Measurements from ENCODE around the gene AZIN2. TPM values are rescaled to one million over a fixed set of nuclear protein-coding genes. Genes with fewer than 3 reads are reported as not detected.

Gene AZIN2
- total and polyA plus RNA-seq, 2 donors (not counting 3 experiments of a cell fraction or from before 2014, with no cell fraction given): 0.91 to 1.4 TPM

DNA sequence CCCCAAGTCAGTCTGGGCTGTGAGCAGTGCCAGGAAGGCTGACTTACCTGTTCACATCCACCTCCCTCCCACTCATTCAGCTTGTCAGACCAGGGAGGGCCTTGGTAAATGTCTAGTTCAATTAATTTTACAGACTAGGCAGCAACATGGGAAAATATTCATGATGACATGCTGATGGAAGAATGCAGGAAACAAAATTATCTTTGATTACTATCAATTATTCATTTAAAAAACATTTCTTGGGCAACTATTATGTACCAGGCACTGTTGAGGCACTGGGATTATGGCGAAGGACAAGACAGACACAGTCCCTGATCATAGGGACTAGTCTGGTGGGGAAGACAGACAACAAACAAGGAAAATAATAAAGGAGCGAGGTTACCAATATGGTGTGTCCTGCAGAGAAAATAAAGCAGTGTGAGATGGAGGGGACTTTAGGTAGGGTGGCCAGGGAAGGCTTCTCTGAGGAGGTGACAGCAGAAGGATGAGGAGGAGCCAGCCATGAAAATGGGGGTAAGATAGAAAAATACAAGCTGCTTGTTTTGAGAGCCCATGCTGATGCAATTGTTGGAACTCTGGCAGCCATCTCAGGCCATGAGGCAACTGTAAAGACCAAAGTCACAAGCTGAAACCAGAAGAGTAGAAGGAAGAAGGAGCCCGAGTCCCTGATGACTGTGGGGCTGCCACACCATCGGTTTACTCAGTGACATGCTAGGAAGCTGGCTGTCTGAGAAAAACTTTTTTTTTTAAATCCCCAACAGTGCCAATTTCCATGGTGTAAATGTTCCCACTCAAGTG lies 86.9 kb downstream of the AZIN2 start:
- dilution Hi-C loops (cut with MboI; ENCODE audit: extremely low pct_ligation_motif_present, low sequenced_read_pairs): no loop called here
- H3K79me2 ChIP-seq (ENCODE audit: control insufficient read depth, insufficient read depth, low read length): no peaks in the 10 kb centered on the region
- no peaks in the 10 kb centered on the region for H3K9me3 ChIP-seq (replicated peaks; ENCODE audit: control insufficient read depth, insufficient read depth, low read length)
- no peak overlapping the region for H3K4me2 ChIP-seq (ENCODE audit: insufficient read depth, low read length)
- no peaks in the 10 kb centered on the region for H3K27me3 ChIP-seq (ENCODE audit: control insufficient read depth in 2 of 2, insufficient read depth in 2 of 2, low read length in 2 of 2)
- no peaks in the 10 kb centered on the region for H4K20me1 ChIP-seq (replicated peaks; ENCODE audit: control insufficient read depth, extremely low read depth, insufficient read depth, low read length)
- ChIA-PET CTCF (interaction anchor here (0.9 to 1.3 kb wide), 2 partner anchors 20 to 30 kb away, joined by 3 to 6 read pairs; no protein-coding TSS in a partner anchor), POLR2A (no interaction called here)
- BruUV-seq (replicated peaks): no TSS peak
- H3K4me1 ChIP-seq (ENCODE audit: control insufficient read depth, extremely low read depth, insufficient read depth, low read length): peaks cover 13% of the 10 kb centered on the region
- no peak overlapping the region for H2AFZ ChIP-seq (ENCODE audit: low read depth, low read length)
- intact Hi-C loops (cut with micrococcal nuclease): no loop called here
- no peaks in the 10 kb centered on the region for H3K36me3 ChIP-seq (ENCODE audit: control insufficient read depth in 2 of 2, extremely low read depth in 1 of 2, insufficient read depth in 2 of 2, low read length in 2 of 2)
- H3K27ac ChIP-seq (ENCODE audit: insufficient read depth, low read depth, low read length): no peak overlapping the region
- TF ChIP-seq POLR2A (IDR thresholded peaks at IDR 0.05; ENCODE audit: low read depth, low read length): no peak
- DNase-seq (ENCODE audit: low read depth, low spot score): no peak
- no peak overlapping the region for H3K9ac ChIP-seq (replicated peaks; ENCODE audit: extremely low read depth, insufficient read depth, low read length)
- no peaks in the 10 kb centered on the region for H3K9me1 ChIP-seq (replicated peaks; ENCODE audit: control insufficient read depth, extremely low read depth, insufficient read depth, low read length)
- no peak overlapping the region for H3K4me3 ChIP-seq (replicated peaks in 1 of 3; ENCODE audit: insufficient read depth in 1 of 3, low read depth in 1 of 3, low read length in 3 of 3)
- no peak for FAIRE-seq

DNA sequence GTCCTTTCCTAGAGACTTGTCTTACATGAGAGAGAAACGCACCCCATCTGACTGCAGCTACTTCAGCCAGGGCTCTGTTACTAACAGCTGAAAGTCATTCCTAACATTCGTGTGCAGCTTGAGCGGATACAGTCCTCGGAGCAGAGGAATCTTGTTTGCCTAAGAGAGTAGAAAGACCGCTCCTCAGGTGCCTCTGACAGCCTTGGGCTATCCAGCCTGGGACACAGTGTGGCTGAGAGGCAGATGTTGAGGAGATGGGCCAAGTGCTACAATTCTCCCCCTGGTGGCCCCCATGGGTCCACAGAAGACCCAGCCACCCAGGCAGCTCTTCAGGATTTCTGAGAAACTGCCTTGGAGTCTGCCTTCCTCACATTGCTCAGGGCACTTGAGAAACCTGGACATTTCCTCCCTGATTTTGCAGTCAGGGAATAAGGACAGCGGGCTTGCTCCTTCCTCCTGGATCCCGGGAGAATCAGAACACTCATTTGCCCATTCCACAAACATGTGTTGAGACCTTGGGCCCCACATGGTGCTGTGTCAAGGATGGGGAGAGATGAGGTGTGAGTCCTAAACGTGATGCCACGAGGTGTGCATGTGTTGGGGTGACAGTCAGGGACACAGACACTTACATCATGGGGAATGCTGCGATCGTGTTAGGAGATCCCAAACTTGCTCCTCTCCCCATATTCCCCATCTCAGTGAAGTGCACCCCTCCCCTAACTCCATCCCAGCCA lies 87.8 kb downstream of the AZIN2 start:
- Histone ChIP-seq H3K4me1 (ENCODE audit: control insufficient read depth, extremely low read depth, insufficient read depth, low read length) (peaks cover 7% of the 10 kb centered on the region), H3K9me3 (replicated peaks; ENCODE audit: control insufficient read depth, insufficient read depth, low read length) (no peaks in the 10 kb centered on the region), H3K27ac (ENCODE audit: insufficient read depth, low read depth, low read length) (no peak overlapping the region), H4K20me1 (replicated peaks; ENCODE audit: control insufficient read depth, extremely low read depth, insufficient read depth, low read length) (no peaks in the 10 kb centered on the region), H3K4me2 (ENCODE audit: insufficient read depth, low read length) (no peak overlapping the region), H3K4me3 (replicated peaks in 1 of 3; ENCODE audit: insufficient read depth in 1 of 3, low read depth in 1 of 3, low read length in 3 of 3) (no peak overlapping the region), H3K9ac (replicated peaks; ENCODE audit: extremely low read depth, insufficient read depth, low read length) (no peak overlapping the region), H2AFZ (ENCODE audit: low read depth, low read length) (no peak overlapping the region), H3K36me3 (ENCODE audit: control insufficient read depth in 2 of 2, extremely low read depth in 1 of 2, insufficient read depth in 2 of 2, low read length in 2 of 2) (no peaks in the 10 kb centered on the region), H3K79me2 (ENCODE audit: control insufficient read depth, insufficient read depth, low read length) (no peaks in the 10 kb centered on the region), H3K9me1 (replicated peaks; ENCODE audit: control insufficient read depth, extremely low read depth, insufficient read depth, low read length) (no peaks in the 10 kb centered on the region), H3K27me3 (ENCODE audit: control insufficient read depth in 2 of 2, insufficient read depth in 2 of 2, low read length in 2 of 2) (no peaks in the 10 kb centered on the region)
- FAIRE-seq (no peak), DNase-seq (ENCODE audit: low read depth, low spot score) (no peak)
- no TSS peak for BruUV-seq (replicated peaks)
- dilution Hi-C loops (cut with MboI; ENCODE audit: extremely low pct_ligation_motif_present, low sequenced_read_pairs) (no loop called here), intact Hi-C loops (cut with micrococcal nuclease) (no loop called here)
- ChIA-PET POLR2A (no interaction called here), CTCF (interaction anchor here (0.9 to 1.6 kb wide), 3 partner anchors 12 to 31 kb away, joined by 3 to 6 read pairs (median 4); no protein-coding TSS in a partner anchor)
- TF ChIP-seq EZH2 (IDR thresholded peaks at IDR 0.05; ENCODE audit: borderline replicate concordance, low read depth, low read length, severe bottlenecking) (no peak), POLR2A (IDR thresholded peaks at IDR 0.05; ENCODE audit: low read depth, low read length) (no peak), JUN (IDR thresholded peaks at IDR 0.05; ENCODE audit: borderline replicate concordance, insufficient read depth, insufficient read length, low read depth) (no peak), POLR2AphosphoS5 (IDR thresholded peaks at IDR 0.05; ENCODE audit: insufficient read depth, low read depth, low read length) (no peak), FOS (IDR thresholded peaks at IDR 0.05; ENCODE audit: borderline replicate concordance, insufficient read depth, low read length) (no peak), GATA2 (IDR thresholded peaks at IDR 0.05; ENCODE audit: insufficient read depth, insufficient read length, low read depth, low read length) (no peak), MYC (IDR thresholded peaks at IDR 0.05; ENCODE audit: low read depth, low read length) (no peak)
- TF ChIP-seq, protein P1, sequence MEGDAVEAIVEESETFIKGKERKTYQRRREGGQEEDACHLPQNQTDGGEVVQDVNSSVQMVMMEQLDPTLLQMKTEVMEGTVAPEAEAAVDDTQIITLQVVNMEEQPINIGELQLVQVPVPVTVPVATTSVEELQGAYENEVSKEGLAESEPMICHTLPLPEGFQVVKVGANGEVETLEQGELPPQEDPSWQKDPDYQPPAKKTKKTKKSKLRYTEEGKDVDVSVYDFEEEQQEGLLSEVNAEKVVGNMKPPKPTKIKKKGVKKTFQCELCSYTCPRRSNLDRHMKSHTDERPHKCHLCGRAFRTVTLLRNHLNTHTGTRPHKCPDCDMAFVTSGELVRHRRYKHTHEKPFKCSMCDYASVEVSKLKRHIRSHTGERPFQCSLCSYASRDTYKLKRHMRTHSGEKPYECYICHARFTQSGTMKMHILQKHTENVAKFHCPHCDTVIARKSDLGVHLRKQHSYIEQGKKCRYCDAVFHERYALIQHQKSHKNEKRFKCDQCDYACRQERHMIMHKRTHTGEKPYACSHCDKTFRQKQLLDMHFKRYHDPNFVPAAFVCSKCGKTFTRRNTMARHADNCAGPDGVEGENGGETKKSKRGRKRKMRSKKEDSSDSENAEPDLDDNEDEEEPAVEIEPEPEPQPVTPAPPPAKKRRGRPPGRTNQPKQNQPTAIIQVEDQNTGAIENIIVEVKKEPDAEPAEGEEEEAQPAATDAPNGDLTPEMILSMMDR (IDR thresholded peaks at IDR 0.05; ENCODE audit: extremely low read depth in 1 of 2, insufficient read depth in 1 of 2, low read depth in 1 of 2, low read length in 2 of 2): no peak
- TF ChIP-seq, protein P2, sequence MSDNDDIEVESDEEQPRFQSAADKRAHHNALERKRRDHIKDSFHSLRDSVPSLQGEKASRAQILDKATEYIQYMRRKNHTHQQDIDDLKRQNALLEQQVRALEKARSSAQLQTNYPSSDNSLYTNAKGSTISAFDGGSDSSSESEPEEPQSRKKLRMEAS (IDR thresholded peaks at IDR 0.05; ENCODE audit: insufficient read depth, insufficient read length): no peak
